Ureter (tissue), 1 donor: ENCODE data around the gene B4GALT7. TPM values are rescaled to one million over a fixed set of nuclear protein-coding genes. Genes with fewer than 3 reads are reported as not detected.
"Not testable (repeated sequence)": the region's sequence is repeated elsewhere in the genome, so short reads cannot be mapped to it uniquely, and the experiment has no call there.

Experiments
- DNase-seq: peaks from one replicate; pipeline ENCODE4 v3.0.0-alpha.2; 2020; ENCODE audit warnings: low spot score
- total RNA-seq: library from RNA; stranded (reverse); gene quantifications from one replicate; pipeline ENCODE4 v1.2.4, GENCODE V29; 2023
- donor health status: DM: yes; HTN: yes; CAD: no.

Gene B4GALT7, protein sequence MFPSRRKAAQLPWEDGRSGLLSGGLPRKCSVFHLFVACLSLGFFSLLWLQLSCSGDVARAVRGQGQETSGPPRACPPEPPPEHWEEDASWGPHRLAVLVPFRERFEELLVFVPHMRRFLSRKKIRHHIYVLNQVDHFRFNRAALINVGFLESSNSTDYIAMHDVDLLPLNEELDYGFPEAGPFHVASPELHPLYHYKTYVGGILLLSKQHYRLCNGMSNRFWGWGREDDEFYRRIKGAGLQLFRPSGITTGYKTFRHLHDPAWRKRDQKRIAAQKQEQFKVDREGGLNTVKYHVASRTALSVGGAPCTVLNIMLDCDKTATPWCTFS
- total RNA-seq, result 45.7 TPM

DNA sequence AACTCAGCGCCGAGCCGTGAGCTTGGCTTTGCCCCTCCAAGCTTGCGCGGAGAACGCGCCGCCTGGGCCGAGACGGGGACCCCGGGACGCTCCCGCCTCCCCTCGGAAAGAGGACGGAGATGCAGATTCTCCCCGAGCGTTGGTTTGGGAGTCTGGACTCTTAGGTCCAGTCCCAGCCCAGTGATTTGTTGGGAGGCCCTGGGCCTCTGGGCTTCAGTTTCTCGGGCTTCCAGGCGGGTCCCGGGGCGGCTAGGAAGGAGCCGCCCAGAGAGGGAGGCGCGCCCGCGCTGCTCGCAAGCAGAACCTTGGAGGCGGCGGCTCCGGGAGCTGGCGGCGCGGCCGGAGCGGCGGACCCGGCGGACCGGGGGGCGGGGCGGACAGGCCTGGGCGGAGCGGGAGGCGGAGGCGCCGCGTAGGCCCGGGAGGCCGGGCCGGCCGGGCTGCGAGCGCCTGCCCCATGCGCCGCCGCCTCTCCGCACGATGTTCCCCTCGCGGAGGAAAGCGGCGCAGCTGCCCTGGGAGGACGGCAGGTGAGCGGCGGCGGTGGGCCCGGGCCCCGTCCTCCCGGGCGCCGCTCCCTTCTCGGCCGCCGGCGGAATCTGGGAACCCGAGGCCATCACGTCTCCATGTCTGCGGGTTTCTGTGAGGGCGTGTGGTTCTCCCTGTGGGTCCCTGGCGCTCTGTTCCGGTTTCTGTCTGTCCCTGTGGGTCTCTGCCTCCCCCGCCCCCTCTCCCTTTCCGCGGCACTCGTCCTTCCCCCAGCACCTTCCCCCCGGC is at the start of gene B4GALT7:
TSS of gene B4GALT7 (plus strand) at position 402 of the 777 bp plus-strand sequence. CDS start at position 481, 79 bp downstream.
- DNase-seq, result peak; percentile 88

DNA sequence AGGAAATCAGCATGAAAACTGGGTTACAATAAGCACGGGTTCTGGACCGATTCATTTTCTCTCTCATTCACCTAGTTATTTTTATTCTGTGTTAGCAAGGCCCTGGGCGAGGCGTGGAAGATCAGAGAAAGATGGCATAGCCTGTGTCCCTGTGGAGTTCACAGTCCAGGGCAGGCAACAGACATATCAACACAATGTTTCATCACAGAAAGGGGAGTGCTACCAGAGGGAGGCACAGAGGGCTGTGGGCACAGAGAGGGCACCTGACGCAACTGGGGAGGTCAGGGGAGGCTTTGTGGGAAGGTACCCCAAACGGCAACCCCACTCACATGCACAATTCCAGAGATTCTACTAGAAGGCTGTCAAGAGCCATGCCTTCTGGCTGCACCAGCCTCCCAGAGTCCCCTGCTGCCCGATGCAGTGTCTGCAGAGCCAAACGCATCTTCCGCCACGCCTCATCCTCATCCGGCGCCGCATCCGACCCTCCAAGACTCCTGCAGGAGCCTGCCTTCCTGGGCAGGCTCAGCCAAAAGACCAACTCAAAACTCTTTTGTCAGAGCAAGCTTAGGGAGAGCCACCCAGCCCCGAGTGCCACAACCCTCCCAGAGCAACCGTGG is 47.0 kb upstream of the B4GALT7 start:
- DNase-seq, result no peak

DNA sequence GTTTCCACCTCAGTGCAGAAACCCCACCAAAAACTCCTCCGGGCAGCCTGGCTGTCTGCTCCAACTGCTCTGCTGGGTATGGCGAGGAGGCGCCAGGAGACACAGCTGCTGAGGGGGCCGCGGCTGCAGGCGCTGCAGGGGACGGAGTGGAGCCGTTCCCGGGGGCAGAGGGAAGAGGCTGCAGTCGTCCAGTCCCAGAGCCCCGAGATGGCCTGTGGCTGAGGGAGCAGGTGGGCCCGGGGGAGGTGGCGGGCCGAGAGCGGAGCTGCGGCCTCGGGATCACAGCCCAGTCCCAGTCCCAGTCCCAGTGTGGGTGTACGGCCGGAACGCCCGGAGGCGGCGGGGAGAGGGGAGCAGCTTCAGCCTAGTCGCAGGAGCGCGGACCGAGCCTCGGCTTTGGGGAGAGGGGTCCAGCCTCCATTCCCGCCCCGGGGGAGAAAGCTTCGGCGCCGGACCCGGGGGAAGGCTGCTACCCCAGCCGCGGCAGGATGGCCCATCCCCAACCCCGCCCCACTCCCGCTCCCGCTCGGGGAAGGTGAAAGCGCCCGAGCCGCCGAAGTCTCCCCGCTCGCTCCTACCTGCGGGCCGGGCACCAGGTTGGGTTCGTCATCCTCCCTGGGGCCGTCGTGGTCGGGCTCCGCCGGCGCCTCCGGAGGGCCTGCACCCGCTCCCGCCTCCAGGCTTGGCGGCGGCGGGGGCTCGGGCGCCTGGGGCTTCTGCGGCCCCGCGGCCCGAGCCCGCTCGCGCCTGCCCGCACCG is 46.1 kb upstream of the B4GALT7 start:
- DNase-seq, result peak; percentile 61

- peak; percentile 96 for DNase-seq
Observed at GRCh38 chr5:177554474-177555111, 45.3 kb upstream of the B4GALT7 start, which contains the start of gene FAM193B. TSS of gene FAM193B (minus strand) at chr5:177554563. CDS start at chr5:177554458, 105 bp downstream.

DNA sequence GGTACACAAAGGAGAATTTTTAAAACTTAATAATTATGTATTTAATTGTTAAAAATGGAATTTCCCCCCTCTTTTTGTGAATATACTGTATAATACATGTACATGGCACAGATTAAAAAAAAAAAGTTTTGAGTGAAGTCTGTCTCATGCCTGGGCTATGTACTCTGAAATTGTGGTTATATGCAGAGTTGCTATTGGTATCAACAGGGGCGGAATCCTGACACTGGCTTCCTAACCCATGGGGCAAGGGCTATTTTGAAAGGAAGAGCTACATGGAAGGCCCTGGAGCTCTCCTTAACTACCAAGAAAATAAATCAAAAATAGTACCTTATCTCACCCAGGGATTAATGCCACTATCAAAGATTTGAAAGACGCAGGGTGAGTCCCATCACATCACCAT is 44.7 kb upstream of the B4GALT7 start:
- DNase-seq, result no peak

DNA sequence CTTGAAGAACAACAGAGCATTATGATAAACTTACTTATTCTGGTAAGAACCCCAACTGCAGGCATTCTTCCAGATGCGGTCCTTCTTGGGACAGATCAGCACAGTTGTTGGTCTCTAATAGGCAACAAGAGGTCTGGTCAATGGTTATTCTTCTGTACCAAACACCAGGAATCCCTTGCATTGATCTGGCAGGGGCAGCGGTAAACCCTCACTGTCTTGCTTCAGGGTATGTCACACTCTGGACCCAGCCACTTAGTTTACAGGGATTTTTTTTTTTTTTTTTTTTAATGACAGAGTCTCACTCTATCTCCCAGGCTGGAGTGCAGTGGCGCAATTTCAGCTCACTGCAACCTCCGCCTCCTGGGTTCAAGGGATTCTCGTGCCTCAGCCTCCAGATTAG is 44.3 kb upstream of the B4GALT7 start:
- no peak for DNase-seq

DNA sequence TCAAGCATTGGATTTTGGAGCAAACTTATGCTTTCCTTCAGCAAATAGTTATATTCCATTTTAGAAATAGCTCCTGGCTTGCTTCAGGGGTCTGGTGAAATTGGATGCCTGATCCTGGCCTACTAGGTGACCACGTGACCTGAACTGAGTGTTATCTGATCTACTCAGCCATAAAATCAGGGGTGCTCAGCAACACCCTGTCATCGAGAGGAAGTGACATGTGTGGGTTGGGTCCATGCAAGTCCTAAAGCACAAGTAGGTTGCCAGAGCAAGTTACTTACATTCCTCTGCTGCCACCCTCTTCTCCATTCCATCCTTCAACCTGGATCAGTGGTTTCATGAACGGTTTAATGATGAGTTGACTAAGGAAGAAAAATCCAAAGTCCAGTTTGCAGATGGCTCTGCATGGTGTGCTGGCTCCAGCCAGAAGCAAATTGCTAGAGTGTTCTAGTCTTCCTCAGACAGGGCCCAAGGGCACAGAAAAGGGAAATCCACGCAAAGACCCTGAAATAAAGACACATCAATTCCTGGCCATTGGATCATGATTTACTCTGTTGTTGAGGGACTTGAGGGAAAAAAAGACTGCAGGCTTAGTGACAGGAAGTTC is 42.8 kb upstream of the B4GALT7 start:
- no peak for DNase-seq

GRCh38 chr5:177557796-177558195 is 42.1 kb upstream of the B4GALT7 start:
- no peak for DNase-seq

- not testable (repeated sequence) for DNase-seq
Observed at GRCh38 chr5:177559446-177559941, 40.4 kb upstream of the B4GALT7 start.

- DNase-seq, result no peak
Observed at GRCh38 chr5:177565046-177565445, 34.9 kb upstream of the B4GALT7 start.

GRCh38 chr5:177568326-177568725 is 31.6 kb upstream of the B4GALT7 start:
- no peak for DNase-seq

DNA sequence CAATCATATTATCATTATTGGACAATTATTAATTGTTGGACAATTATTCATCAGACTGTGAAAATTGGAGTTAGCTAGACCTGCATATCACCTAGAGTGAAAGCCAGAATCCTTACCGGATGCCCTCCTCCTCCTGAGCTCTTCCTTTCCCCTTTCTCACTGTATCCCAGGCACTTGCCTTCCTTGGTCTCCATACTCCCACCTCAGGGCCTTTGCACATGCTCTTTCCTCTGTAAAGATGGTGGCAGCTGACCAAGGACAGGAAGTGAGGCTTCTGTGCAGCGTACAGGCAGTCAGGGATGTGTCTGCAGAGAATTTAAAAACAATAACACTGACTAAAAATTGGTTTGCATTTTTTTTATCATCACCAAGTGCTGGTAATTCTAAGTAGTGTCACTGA is 30.0 kb upstream of the B4GALT7 start:
- no peak for DNase-seq

- DNase-seq, result no peak
Observed at GRCh38 chr5:177575488-177575887, 24.4 kb upstream of the B4GALT7 start.

DNA sequence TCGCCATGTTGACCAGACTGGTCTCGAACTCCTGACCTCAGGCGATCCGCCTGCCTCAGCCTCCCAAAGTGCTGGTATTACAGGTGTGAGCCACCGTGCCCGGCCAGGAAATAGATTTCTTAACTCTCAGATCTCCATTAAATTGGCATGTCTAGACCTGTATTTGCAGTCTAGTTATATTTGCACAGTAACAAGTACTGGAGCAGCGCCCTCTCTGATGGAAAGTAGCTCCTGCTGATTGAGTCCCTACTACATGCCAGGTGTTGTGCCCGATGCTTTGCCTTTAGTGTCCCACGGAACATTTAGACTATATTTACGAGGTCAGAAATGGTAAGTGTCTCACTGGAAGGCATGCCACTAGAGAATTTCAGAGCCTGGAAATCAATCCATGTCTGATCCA is 23.8 kb upstream of the B4GALT7 start:
- DNase-seq, result no peak

- DNase-seq, result no peak
Observed at GRCh38 chr5:177578316-177578715, 21.6 kb upstream of the B4GALT7 start.

DNA sequence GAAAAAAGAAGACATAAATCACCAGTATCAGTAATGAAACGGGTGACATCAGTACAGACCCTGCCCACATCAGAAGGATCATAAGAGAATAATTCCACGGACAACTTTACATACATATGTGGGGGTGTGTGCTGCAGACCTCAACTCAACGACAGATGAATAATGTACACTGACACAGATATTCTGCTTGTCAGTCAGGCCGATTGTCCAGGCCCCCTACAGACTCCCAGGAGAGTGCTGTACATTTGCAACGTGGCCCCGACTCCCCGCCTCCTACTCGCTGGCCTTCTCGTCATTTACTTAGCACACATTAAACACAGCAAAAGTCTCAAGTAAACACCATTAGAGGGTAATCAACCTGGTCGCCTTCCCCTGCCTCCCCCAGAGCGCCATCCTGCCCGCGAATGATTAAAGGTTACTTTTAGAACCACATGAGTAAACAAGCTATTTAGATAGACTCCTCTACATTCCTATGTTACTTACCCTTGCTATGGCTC is 11.5 kb upstream of the B4GALT7 start:
- DNase-seq, result no peak

- no peak for DNase-seq
Observed at GRCh38 chr5:177590406-177590805, 9.5 kb upstream of the B4GALT7 start.

GRCh38 chr5:177591690-177592009 is 8.3 kb upstream of the B4GALT7 start:
- no peak for DNase-seq

GRCh38 chr5:177592010-177592834 is 7.7 kb upstream of the B4GALT7 start, which contains the start of gene TMED9:
TSS of gene TMED9 (plus strand) at chr5:177592203. CDS start at chr5:177592215, 12 bp downstream.
- DNase-seq, result peak; percentile 89

DNA sequence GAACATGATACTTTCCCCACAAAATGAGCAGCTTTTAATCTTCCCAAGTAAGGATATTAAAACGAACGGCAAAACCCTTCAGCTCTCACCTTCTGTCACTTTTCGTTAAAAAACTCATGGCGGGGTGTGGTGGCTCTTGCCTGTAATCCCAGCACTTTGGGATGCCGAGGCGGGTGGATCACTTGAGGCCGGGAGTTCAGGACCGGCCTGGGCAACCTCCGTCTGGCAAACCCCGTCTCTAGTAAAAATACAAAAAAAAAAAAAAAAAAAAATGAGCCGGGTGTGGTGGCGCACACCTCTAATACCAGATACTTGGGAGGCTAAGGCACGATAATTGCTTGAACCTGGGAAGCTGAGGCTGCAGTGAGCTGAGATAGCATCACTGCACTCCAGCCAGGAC is 7.0 kb upstream of the B4GALT7 start:
- no peak for DNase-seq
